Heart left ventricle (tissue), 13 donors: ENCODE data around the gene PPP1R3D.

Experiments
- CTCF ChIP-seq, 12 donors: fragments of 200-600 bp; sonication (generic) in 4 of 12; IDR thresholded peaks; one replicate each; pipeline versions ENCODE4 v1.5.0 to v1.8.0; 2018 to 2022; ENCODE audit warnings: antibody characterized with exemption in 12 of 12, mild to moderate bottlenecking in 5 of 12
- POLR2A ChIP-seq, 2 donors: fragments of 450-650 bp; IDR thresholded peaks; one replicate each; pipeline ENCODE4 v1.6.1; 2017; ENCODE audit warnings: antibody characterized with exemption in 2 of 2, mild to moderate bottlenecking in 2 of 2, moderate library complexity in 2 of 2
- donor health status: ischemic (EF 13 %, LVEDD 7.1; RV severe dilation, severe dysfunction).
- donor health status: DM: no; HTN: yes; CAD: no.
- donor health status: DM: no; HTN: no; CAD: no.
- donor health status: ischemic (EF 25% LVEDD 6.9; RV normal size, moderate dysfunction).
- donor health status: ischemic (EF 25% LVEDD 5.7; RV mildly dilated, moderate dysfunction).
- donor health status: ischemic (EF 35%, LVEDD 5.7; RV mildly dilated, moderate dysfunction).
- donor health status: nonischemic (EF 11% LVEDD 7.7; RV severe dilation, severe dysfunction).
- donor health status: DM: yes; HTN: yes; CAD: no.
- donor health status: PGD.
- donor health status: ischemic (EF 29% LVEDD 5.4; RV normal size, mild dysfunction).
- donor health status: nonischemic (EF 23%, LVEDD 6.1; RV moderate dilation, normal function).

GRCh38 chr20:59939052-59939878, 840 bp downstream of the PPP1R3D start:
- TF ChIP-seq POLR2A (IDR thresholded peaks at IDR 0.05) (no peak), CTCF (IDR thresholded peaks at IDR 0.05) (no peak)
